Loucy (cell line): Measurements from ENCODE around the gene CADM3.

ENCODE experiments used
- H2AFZ ChIP-seq: fragments of 200-600 bp; sonication (generic); 2 replicates; pipeline ENCODE4 v1.6.0; 2016; ENCODE audit warnings: antibody characterized with exemption, mild to moderate bottlenecking, low read length, moderate library complexity
- H3F3A ChIP-seq: fragments of 200-600 bp; 2 replicates; pipeline ENCODE4 v1.6.0; 2016; ENCODE audit warnings: antibody characterized with exemption, low read depth, mild to moderate bottlenecking
- H3K27me3 ChIP-seq: fragments of 200-600 bp; sonication (generic); 2 replicates; pipeline ENCODE4 v1.6.1; 2014; ENCODE audit warnings: low read length, mild to moderate bottlenecking; ENCODE audit not compliant: insufficient read depth, poor library complexity, severe bottlenecking
- H3K36me3 ChIP-seq: fragments of 200-600 bp; sonication (generic); 2 replicates; pipeline ENCODE4 v1.6.1; 2016; ENCODE audit warnings: low read length; ENCODE audit not compliant: insufficient read depth
- H3K4me1 ChIP-seq: fragments of 200-600 bp; sonication (generic); 2 replicates; pipeline ENCODE4 v1.5.1; 2014; ENCODE audit warnings: low read length, mild to moderate bottlenecking; ENCODE audit not compliant: insufficient read depth, poor library complexity, severe bottlenecking
- H3K4me2 ChIP-seq: fragments of 200-600 bp; sonication (generic); 2 replicates; pipeline ENCODE4 v1.6.0; 2014; ENCODE audit warnings: antibody characterized with exemption, low read length, low read depth, mild to moderate bottlenecking; ENCODE audit not compliant: poor library complexity, severe bottlenecking
- H3K4me3 ChIP-seq: fragments of 200-600 bp; sonication (generic); 2 replicates; pipeline ENCODE4 v1.5.1; 2014; ENCODE audit warnings: low read length, mild to moderate bottlenecking, mixed read lengths; ENCODE audit not compliant: poor library complexity, severe bottlenecking
- H3K79me2 ChIP-seq: fragments of 200-600 bp; sonication (generic); 2 replicates; pipeline ENCODE4 v1.6.1; 2014; ENCODE audit warnings: low read length; ENCODE audit not compliant: insufficient read depth
- H3K9ac ChIP-seq: fragments of 200-600 bp; sonication (generic); 2 replicates; pipeline ENCODE4 v1.6.0; 2014; ENCODE audit warnings: mild to moderate bottlenecking, low read depth, low read length, moderate library complexity; ENCODE audit not compliant: poor library complexity, severe bottlenecking
- H3K9me2 ChIP-seq: fragments of 200-600 bp; sonication (generic); replicated peaks from 2 replicates; pipeline ENCODE4 v1.6.1; 2016; ENCODE audit warnings: low read depth, low read length, mixed read lengths
- H3K9me3 ChIP-seq: fragments of 200-600 bp; sonication (generic); 2 replicates; pipeline ENCODE4 v1.6.1; 2014; ENCODE audit warnings: mild to moderate bottlenecking, antibody characterized with exemption, low read length, low read depth; ENCODE audit not compliant: insufficient read depth
- H4K20me1 ChIP-seq: fragments of 200-600 bp; sonication (generic); 2 replicates; pipeline ENCODE4 v1.6.0; 2014; ENCODE audit warnings: antibody characterized with exemption, low read length, mild to moderate bottlenecking; ENCODE audit not compliant: insufficient read depth, poor library complexity, severe bottlenecking
- CTCF ChIP-seq: fragments of 200-600 bp; sonication (generic); conservative IDR thresholded peaks from 2 replicates; pipeline ENCODE4 v1.5.1; 2014; ENCODE audit warnings: mild to moderate bottlenecking, antibody characterized with exemption, low read length
- EZH2phosphoT487 ChIP-seq: fragments of 200-600 bp; IDR thresholded peaks from 2 replicates; pipeline ENCODE4 v1.6.1; 2018; ENCODE audit warnings: antibody characterized with exemption, mild to moderate bottlenecking, moderate library complexity, borderline replicate concordance

The CADM3 gene

GRCh38 chr1:159181328-159182024 lies 10.1 kb downstream of the CADM3 start:
- Histone ChIP-seq H3K4me1 (no peaks in the 10 kb centered on the region), H3K79me2 (no peaks in the 10 kb centered on the region)
- no peak for TF ChIP-seq CTCF
- no peak for TF ChIP-seq EZH2phosphoT487

GRCh38 chr1:159184201-159184600 lies 12.8 kb downstream of the CADM3 start:
- Histone ChIP-seq H3K4me3 (no peak overlapping the region), H3K9me3 (no peaks in the 10 kb centered on the region), H3K4me1 (no peaks in the 10 kb centered on the region), H3K9ac (no peak overlapping the region), H3F3A (no peaks in the 10 kb centered on the region), H3K79me2 (no peaks in the 10 kb centered on the region), H2AFZ (no peak overlapping the region), H3K9me2 (no peaks in the 10 kb centered on the region), H3K4me2 (no peak overlapping the region), H4K20me1 (no peaks in the 10 kb centered on the region), H3K27me3 (no peaks in the 10 kb centered on the region), H3K36me3 (no peaks in the 10 kb centered on the region)
- no peak for TF ChIP-seq EZH2phosphoT487
- TF ChIP-seq CTCF: no peak

More at GRCh38 chr1:159181328-159182024, 10.1 kb downstream of the CADM3 start:
- Histone ChIP-seq H3K9me3 (no peaks in the 10 kb centered on the region), H4K20me1 (no peaks in the 10 kb centered on the region), H3K4me3 (no peak overlapping the region), H2AFZ (no peak overlapping the region), H3K9ac (no peak overlapping the region), H3K36me3 (no peaks in the 10 kb centered on the region), H3K9me2 (no peaks in the 10 kb centered on the region), H3K27me3 (no peaks in the 10 kb centered on the region), H3F3A (no peaks in the 10 kb centered on the region), H3K4me2 (no peak overlapping the region)

- no peaks in the 10 kb centered on the region for H3K9me2 ChIP-seq
- H3K4me2 ChIP-seq: no peak overlapping the region
- no peaks in the 10 kb centered on the region for H3K4me1 ChIP-seq
- H3K9ac ChIP-seq: no peak overlapping the region
- no peaks in the 10 kb centered on the region for H4K20me1 ChIP-seq
- H2AFZ ChIP-seq: no peak overlapping the region
- TF ChIP-seq EZH2phosphoT487 (no peak), CTCF (no peak)
- H3K9me3 ChIP-seq: no peaks in the 10 kb centered on the region
- no peaks in the 10 kb centered on the region for H3K79me2 ChIP-seq
- H3K27me3 ChIP-seq: no peaks in the 10 kb centered on the region
- H3F3A ChIP-seq: no peaks in the 10 kb centered on the region
- no peaks in the 10 kb centered on the region for H3K36me3 ChIP-seq
- no peak overlapping the region for H3K4me3 ChIP-seq
Measured at GRCh38 chr1:159185121-159185520, 13.7 kb downstream of the CADM3 start.
